DND-41 (cell line): ENCODE data around the gene CRACR2A.

Experiments used
- ATAC-seq: fragments of 200-7000 bp; cut with Tn5 transposase; 3 replicates; pipeline ENCODE4 v1.9.1; 2021; ENCODE audit warnings: low read depth; ENCODE audit not compliant: insufficient read depth
- DNase-seq: peaks from one replicate; pipeline ENCODE4 v3.0.0-alpha.2; 2020
- H2AFZ ChIP-seq: 2 replicates; pipeline ENCODE4 v1.6.0; 2012; ENCODE audit warnings: low read depth, low read length
- H3K27ac ChIP-seq: 2 replicates; pipeline ENCODE4 v1.5.1; 2012; ENCODE audit warnings: low read length, inconsistent platforms
- H3K27me3 ChIP-seq: fragments of 200-600 bp; sonication (generic); 2 replicates; pipeline ENCODE4 v1.6.0; 2012; ENCODE audit warnings: low read length, mild to moderate bottlenecking, inconsistent platforms; ENCODE audit not compliant: insufficient read depth, poor library complexity
- H3K36me3 ChIP-seq: 2 replicates; pipeline ENCODE4 v1.5.1; 2012; ENCODE audit warnings: low read length, inconsistent platforms; ENCODE audit not compliant: insufficient read depth
- H3K4me1 ChIP-seq: 2 replicates; pipeline ENCODE4 v1.5.1; 2012; ENCODE audit warnings: mild to moderate bottlenecking, low read length; ENCODE audit not compliant: insufficient read depth
- H3K4me2 ChIP-seq: 2 replicates; pipeline ENCODE4 v1.6.0; 2012; ENCODE audit warnings: mild to moderate bottlenecking, moderate library complexity, low read length, inconsistent platforms; ENCODE audit not compliant: insufficient read depth
- H3K4me3 ChIP-seq, 2 experiments: fragments of 200-600 bp in 1 of 2; shearing (Covaris generic) in 1 of 2; 2 replicates each; pipeline ENCODE4 v1.5.1; 2012 to 2016; ENCODE audit warnings: inconsistent platforms in 2 of 2, low read length in 2 of 2, mild to moderate bottlenecking in 2 of 2, low read depth in 1 of 2, moderate library complexity in 1 of 2
- H3K79me2 ChIP-seq: 2 replicates; pipeline ENCODE4 v1.6.0; 2012; ENCODE audit warnings: low read length, inconsistent platforms; ENCODE audit not compliant: insufficient read depth
- H3K9ac ChIP-seq: 2 replicates; pipeline ENCODE4 v1.6.0; 2012; ENCODE audit warnings: low read depth, mild to moderate bottlenecking, inconsistent platforms, low read length, moderate library complexity
- H3K9me3 ChIP-seq: 2 replicates; pipeline ENCODE4 v1.5.1; 2012; ENCODE audit warnings: low read length, moderate library complexity, mild to moderate bottlenecking, inconsistent platforms; ENCODE audit not compliant: insufficient read depth, severe bottlenecking
- H4K20me1 ChIP-seq: 2 replicates; pipeline ENCODE4 v1.6.0; 2012; ENCODE audit warnings: low read length; ENCODE audit not compliant: insufficient read depth
- EZH2 ChIP-seq: IDR thresholded peaks from 3 replicates; pipeline ENCODE4 v1.6.1; 2012; ENCODE audit warnings: borderline replicate concordance, low read depth, mild to moderate bottlenecking, moderate library complexity, low read length, inconsistent platforms; ENCODE audit not compliant: severe bottlenecking
- TF ChIP-seq, protein P1 (sequence below): IDR thresholded peaks from 2 replicates; pipeline ENCODE4 v1.5.1; 2012; ENCODE audit warnings: borderline replicate concordance, low read length, moderate library complexity, mild to moderate bottlenecking; ENCODE audit not compliant: poor library complexity, severe bottlenecking; ENCODE audit errors: extremely low read depth

The CRACR2A gene

GRCh38 chr12:3593906-3594483 is 158.9 kb downstream of the CRACR2A start:
- DNase-seq (no peak), ATAC-seq (no peak)
- no peaks in the 10 kb centered on the region for H4K20me1 ChIP-seq
- H3K79me2 ChIP-seq, result no peaks in the 10 kb centered on the region
- no peak overlapping the region for H2AFZ ChIP-seq
- peaks cover 9% of the 10 kb centered on the region for H3K27me3 ChIP-seq
- H3K9me3 ChIP-seq, result no peaks in the 10 kb centered on the region
- H3K9ac ChIP-seq, result no peak overlapping the region
- no peak overlapping the region for H3K4me3 ChIP-seq
- no peak overlapping the region for H3K4me2 ChIP-seq
- TF ChIP-seq EZH2, result no peak
- TF ChIP-seq, protein P1, sequence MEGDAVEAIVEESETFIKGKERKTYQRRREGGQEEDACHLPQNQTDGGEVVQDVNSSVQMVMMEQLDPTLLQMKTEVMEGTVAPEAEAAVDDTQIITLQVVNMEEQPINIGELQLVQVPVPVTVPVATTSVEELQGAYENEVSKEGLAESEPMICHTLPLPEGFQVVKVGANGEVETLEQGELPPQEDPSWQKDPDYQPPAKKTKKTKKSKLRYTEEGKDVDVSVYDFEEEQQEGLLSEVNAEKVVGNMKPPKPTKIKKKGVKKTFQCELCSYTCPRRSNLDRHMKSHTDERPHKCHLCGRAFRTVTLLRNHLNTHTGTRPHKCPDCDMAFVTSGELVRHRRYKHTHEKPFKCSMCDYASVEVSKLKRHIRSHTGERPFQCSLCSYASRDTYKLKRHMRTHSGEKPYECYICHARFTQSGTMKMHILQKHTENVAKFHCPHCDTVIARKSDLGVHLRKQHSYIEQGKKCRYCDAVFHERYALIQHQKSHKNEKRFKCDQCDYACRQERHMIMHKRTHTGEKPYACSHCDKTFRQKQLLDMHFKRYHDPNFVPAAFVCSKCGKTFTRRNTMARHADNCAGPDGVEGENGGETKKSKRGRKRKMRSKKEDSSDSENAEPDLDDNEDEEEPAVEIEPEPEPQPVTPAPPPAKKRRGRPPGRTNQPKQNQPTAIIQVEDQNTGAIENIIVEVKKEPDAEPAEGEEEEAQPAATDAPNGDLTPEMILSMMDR, result no peak
- H3K27ac ChIP-seq, result no peak overlapping the region
- H3K36me3 ChIP-seq, result no peaks in the 10 kb centered on the region
- H3K4me1 ChIP-seq, result no peaks in the 10 kb centered on the region

DNA sequence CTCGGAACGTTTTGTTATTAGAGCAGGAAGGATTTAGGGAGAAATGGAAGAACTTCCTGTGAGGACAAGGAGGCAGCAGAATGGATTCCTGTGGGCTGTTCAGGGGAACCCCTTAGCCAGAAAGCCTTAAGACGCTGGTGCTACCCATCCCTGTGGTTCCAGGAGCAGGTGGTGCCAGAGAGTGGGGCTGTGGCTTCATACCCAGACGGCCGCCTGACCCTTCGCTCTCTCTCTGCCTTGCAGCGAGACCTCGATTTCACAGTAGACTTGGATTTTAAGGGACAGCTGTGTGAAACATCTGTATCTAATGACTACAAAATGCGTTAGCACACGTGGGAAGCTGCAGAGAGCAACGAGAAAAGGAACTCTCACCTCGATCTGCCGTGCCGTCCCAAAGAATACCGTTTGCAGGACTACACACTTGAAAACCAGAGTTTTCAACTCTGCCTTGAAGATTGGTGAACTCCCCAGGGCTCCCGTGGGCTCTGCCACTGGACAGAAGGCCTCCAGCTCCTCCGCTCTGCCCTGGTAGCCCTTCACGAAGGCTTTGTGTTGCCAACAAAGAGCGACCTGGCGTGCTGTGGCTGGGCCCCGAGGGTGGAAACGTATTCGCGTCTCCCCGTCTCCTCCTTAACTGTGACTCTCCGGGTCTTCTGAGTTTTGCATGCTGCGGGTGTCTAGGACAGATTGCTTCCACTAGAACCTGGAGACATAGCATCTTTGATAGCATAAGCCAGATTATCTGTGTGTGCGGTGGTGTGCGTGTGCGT is 159.9 kb downstream of the CRACR2A start:
- ATAC-seq, result no peak
- no peak for DNase-seq
- H3K27me3 ChIP-seq, result peaks cover 9% of the 10 kb centered on the region

GRCh38 chr12:3589745-3590144 is 163.2 kb downstream of the CRACR2A start:
- Histone ChIP-seq H4K20me1 (no peaks in the 10 kb centered on the region), H2AFZ (no peak overlapping the region), H3K4me3 (no peak overlapping the region), H3K9me3 (no peaks in the 10 kb centered on the region), H3K79me2 (no peaks in the 10 kb centered on the region), H3K27ac (no peak overlapping the region), H3K4me1 (no peaks in the 10 kb centered on the region), H3K4me2 (no peak overlapping the region), H3K36me3 (no peaks in the 10 kb centered on the region), H3K9ac (no peak overlapping the region), H3K27me3 (peaks cover 9% of the 10 kb centered on the region)
- no peak for TF ChIP-seq EZH2
- TF ChIP-seq, protein P1, result no peak
- DNase-seq, result no peak
- no peak for ATAC-seq

More for the DNA sequence above, 159.9 kb downstream of the CRACR2A start:
- no peak overlapping the region for H3K27ac ChIP-seq
- no peak for TF ChIP-seq EZH2
- TF ChIP-seq, protein P1, result no peak
- no peaks in the 10 kb centered on the region for H3K79me2 ChIP-seq
- no peak overlapping the region for H3K4me3 ChIP-seq
- H3K36me3 ChIP-seq, result no peaks in the 10 kb centered on the region
- no peaks in the 10 kb centered on the region for H4K20me1 ChIP-seq
- H2AFZ ChIP-seq, result no peak overlapping the region
- no peak overlapping the region for H3K9ac ChIP-seq
- no peaks in the 10 kb centered on the region for H3K4me1 ChIP-seq
- no peaks in the 10 kb centered on the region for H3K9me3 ChIP-seq
- no peak overlapping the region for H3K4me2 ChIP-seq
